Left cardiac atrium (tissue), 2 donors: Measurements from ENCODE around the gene ZNF532. TPM values are rescaled to one million over a fixed set of nuclear protein-coding genes. Genes with fewer than 3 reads are reported as not detected.

Experiments used
- total RNA-seq, 2 donors: library from RNA; stranded (reverse); fragmentation: NEBNext Ultra II Directional; extraction: Animal tissue kit (Norgen Biotek cat#: 25700); gene quantifications; one replicate each; pipeline ENCODE4 v1.2.1, GENCODE V29; 2021
- donor health status: DM: no; HTN: yes; CAD: no; lungs with severe emphysema.
- donor health status: DM: yes; HTN: yes; CAD: no.

The ZNF532 gene
- total RNA-seq, 2 donors from 2014 or later = 56.8 to 57.9 TPM

Other genes with a start within 250 kb of the ZNF532 start
- 100 to 1,000 TPM; 200 to 232 TPM for gene ALPK2, start 235.8 kb upstream of the ZNF532 start, total RNA-seq
- gene MALT1, start 193.4 kb upstream of the ZNF532 start, total RNA-seq = 10 to 100 TPM; 12.0 to 12.4 TPM